HCT116 (cell line): ENCODE results near the gene LIPG. TPM values are rescaled to one million over a fixed set of nuclear protein-coding genes. Genes with fewer than 3 reads are reported as not detected.

Source experiments
- total RNA-seq: library from RNA; stranded (reverse); gene quantifications from one replicate; pipeline ENCODE4 v1.2.1, GENCODE V29; 2021; ENCODE audit not compliant: unreplicated experiment

LIPG gene
- total RNA-seq, 1 experiment from 2014 or later = 2.6 TPM

Other genes starting within 250 kb of the LIPG start
- gene DYM, start 101.4 kb upstream of the LIPG start, total RNA-seq = 53.1 TPM
- gene C18orf32, start 74.8 kb upstream of the LIPG start, total RNA-seq = 35.0 TPM
- gene RPL17, start 69.6 kb upstream of the LIPG start, total RNA-seq = 2,373 TPM